Measurements from ENCODE around the gene SPATA13.
"Not testable (repeated sequence)": the region's sequence is repeated elsewhere in the genome, so short reads cannot be mapped to it uniquely, and the experiment has no call there.

Gene SPATA13

GRCh38 chr13:24319641-24320040 is 159.1 kb downstream of the SPATA13 start:
- not testable (repeated sequence) for H3K36me3 Mint-ChIP-seq; H3K4me1 Mint-ChIP-seq; H3K9me3 Mint-ChIP-seq; H3K4me3 Mint-ChIP-seq; ATAC-seq (ENCODE audit: low read depth); DNase-seq (ENCODE audit: low spot score in 2 of 2); H3K27ac Mint-ChIP-seq
- H3K27me3 Mint-ChIP-seq = peaks cover 15% of the 10 kb centered on the region

- H3K27ac Mint-ChIP-seq; H3K4me1 Mint-ChIP-seq; DNase-seq (ENCODE audit: low spot score in 2 of 2); H3K36me3 Mint-ChIP-seq; ATAC-seq (ENCODE audit: low read depth); H3K4me3 Mint-ChIP-seq; H3K9me3 Mint-ChIP-seq: not testable (repeated sequence)
- peaks cover 13% of the 10 kb centered on the region for H3K27me3 Mint-ChIP-seq
Observed at GRCh38 chr13:24321416-24321815, 160.9 kb downstream of the SPATA13 start.

DNA sequence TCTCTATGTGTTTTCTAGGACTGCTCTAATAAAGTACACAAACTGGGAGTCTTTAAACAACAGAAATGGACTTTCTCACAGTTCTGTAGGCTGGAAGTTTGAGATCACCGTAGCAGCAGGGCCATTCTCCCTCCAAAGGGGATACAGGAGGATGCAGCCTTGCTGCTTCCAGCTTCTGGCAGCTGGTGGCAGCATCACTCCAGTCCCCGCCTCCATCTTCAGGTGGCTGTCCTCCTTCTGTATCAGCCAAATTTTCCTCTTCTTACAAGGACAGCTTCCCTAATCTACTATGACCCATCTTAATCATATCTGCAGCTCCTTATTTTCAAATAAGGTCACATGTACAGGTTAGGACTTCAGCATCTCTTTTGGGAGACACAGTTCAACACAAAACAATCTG is 161.9 kb downstream of the SPATA13 start:
- peaks cover 16% of the 10 kb centered on the region for H3K27me3 Mint-ChIP-seq
- not testable (repeated sequence) for H3K36me3 Mint-ChIP-seq; H3K4me1 Mint-ChIP-seq; ATAC-seq (ENCODE audit: low read depth); H3K9me3 Mint-ChIP-seq; H3K4me3 Mint-ChIP-seq; H3K27ac Mint-ChIP-seq; DNase-seq (ENCODE audit: low spot score in 2 of 2)

DNA sequence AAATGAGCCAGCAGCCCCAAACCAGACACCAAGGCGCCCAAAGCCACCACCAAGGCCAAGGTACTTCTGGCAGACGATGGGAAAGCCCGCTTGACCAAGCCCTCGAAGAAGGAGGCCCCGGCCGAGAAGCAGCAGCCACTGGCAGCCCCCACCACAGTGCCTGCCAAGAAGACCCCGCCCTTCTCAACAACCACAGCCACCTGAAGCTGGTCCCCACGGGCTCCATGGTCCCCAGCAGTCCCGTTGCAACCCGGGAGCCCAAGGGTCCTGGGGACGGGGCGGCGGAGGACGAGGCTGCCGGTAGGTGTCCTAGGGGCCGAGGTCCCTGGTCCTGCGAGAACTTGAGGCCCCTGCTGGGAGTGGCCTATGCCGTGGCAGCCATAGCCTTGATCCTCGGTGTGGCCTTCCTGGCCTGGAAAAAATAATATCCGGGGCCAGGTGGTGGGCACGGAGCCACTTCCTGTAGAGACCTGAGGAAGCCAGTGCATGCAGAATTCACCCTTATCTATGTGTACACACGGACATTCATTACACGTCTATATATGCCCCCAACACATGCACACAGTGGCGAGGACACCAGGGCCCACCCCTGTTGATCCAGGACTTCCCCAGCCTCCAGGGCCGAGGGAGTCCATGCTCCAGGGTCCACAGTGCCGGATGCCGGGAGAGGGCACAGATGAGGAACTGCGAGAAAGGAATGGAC is 162.7 kb downstream of the SPATA13 start:
- Mint-ChIP-seq H3K4me1 (peaks cover 9% of the 10 kb centered on the region), H3K4me3 (no peak overlapping the region)

DNA sequence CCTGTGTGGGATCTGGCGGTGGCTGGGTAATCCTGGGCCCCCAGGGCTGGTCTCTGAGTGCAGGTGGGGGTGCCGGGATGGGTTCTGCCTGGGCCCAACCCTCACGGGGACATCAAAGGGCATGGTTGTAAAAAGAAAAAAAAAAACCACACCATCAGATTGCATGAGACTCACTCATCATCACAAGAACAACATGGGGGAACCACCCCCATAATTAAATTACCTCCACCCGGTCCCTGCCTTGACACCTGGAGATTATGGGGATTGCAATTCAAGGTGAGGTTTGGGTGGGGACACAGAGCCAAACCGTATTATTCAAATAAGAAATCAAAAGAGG is 163.2 kb downstream of the SPATA13 start:
- no peak for ATAC-seq (ENCODE audit: low read depth)

More for the DNA sequence above, 162.7 kb downstream of the SPATA13 start:
- no peaks in the 10 kb centered on the region for H3K9me3 Mint-ChIP-seq
- ATAC-seq (ENCODE audit: low read depth) = no peak
- H3K27ac Mint-ChIP-seq = no peak overlapping the region
- H3K36me3 Mint-ChIP-seq = no peaks in the 10 kb centered on the region
- DNase-seq (ENCODE audit: low spot score in 2 of 2) = no peak
- peaks cover 14% of the 10 kb centered on the region for H3K27me3 Mint-ChIP-seq

DNA sequence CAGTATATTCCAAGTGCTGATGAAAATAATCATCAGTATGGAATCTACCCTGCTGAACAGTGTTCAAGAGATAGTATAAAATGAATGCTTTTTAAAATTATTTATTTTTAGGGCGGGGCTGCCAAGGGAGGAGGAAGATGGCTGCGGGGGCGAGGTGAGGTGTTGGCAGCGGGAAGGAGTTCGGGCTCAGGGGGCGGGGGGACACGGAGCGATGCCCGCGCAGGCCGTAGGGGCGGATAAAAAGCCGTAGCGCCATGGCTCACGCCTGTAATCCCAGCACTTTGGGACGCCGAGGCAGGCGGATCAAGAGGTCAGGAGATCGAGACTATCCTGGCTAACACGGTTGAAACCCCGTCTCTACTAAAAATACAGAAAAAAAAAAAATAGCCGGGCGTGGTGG is 167.1 kb downstream of the SPATA13 start:
- not testable (repeated sequence) for H3K4me3 Mint-ChIP-seq; H3K36me3 Mint-ChIP-seq; H3K4me1 Mint-ChIP-seq; H3K27ac Mint-ChIP-seq; H3K9me3 Mint-ChIP-seq; DNase-seq (ENCODE audit: low spot score in 2 of 2); ATAC-seq (ENCODE audit: low read depth)
- H3K27me3 Mint-ChIP-seq = peaks cover 16% of the 10 kb centered on the region

More for the DNA sequence above, 163.2 kb downstream of the SPATA13 start:
- no peak for DNase-seq (ENCODE audit: low spot score in 2 of 2)
- Mint-ChIP-seq H3K27ac (no peak overlapping the region), H3K4me3 (no peak overlapping the region), H3K27me3 (peaks cover 16% of the 10 kb centered on the region), H3K36me3 (no peaks in the 10 kb centered on the region), H3K4me1 (peaks cover 9% of the 10 kb centered on the region), H3K9me3 (no peaks in the 10 kb centered on the region)

- Mint-ChIP-seq H3K9me3 (no peaks in the 10 kb centered on the region), H3K27ac (no peak overlapping the region), H3K27me3 (peaks cover 15% of the 10 kb centered on the region), H3K4me3 (no peak overlapping the region), H3K4me1 (peaks cover 6% of the 10 kb centered on the region), H3K36me3 (no peaks in the 10 kb centered on the region)
- ATAC-seq (ENCODE audit: low read depth) (no peak), DNase-seq (ENCODE audit: low spot score in 2 of 2) (no peak)
Observed at GRCh38 chr13:24328145-24328544, 167.6 kb downstream of the SPATA13 start.

DNA sequence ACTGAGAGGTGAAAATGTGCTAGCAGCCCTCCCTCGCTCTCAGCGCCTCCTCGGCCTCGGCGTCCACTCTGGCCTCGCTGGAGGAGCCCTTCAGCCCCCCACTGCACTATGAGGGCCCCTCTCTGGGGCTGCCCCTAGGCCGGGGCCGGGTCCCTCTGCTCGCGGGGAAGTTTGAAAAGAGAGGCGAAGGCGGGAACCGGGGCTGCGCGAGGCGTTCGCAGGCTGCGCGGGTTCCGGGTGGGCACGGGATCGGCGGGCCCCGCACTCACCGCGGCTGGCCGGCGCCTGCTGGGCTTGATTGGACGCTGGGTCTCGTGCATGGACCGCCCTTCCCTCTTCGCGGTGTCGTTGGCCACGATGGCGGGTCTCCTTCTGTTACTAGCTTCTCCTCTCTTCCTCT is 178.2 kb downstream of the SPATA13 start:
- no peaks in the 10 kb centered on the region for H3K4me1 Mint-ChIP-seq
- DNase-seq (ENCODE audit: low spot score in 2 of 2) (no peak), ATAC-seq (ENCODE audit: low read depth) (no peak)
- H3K27me3 Mint-ChIP-seq = peaks cover 7% of the 10 kb centered on the region
- peaks cover 3% of the 10 kb centered on the region for H3K9me3 Mint-ChIP-seq
- no peak overlapping the region for H3K27ac Mint-ChIP-seq
- peaks cover 3% of the 10 kb centered on the region for H3K36me3 Mint-ChIP-seq
- no peak overlapping the region for H3K4me3 Mint-ChIP-seq

DNA sequence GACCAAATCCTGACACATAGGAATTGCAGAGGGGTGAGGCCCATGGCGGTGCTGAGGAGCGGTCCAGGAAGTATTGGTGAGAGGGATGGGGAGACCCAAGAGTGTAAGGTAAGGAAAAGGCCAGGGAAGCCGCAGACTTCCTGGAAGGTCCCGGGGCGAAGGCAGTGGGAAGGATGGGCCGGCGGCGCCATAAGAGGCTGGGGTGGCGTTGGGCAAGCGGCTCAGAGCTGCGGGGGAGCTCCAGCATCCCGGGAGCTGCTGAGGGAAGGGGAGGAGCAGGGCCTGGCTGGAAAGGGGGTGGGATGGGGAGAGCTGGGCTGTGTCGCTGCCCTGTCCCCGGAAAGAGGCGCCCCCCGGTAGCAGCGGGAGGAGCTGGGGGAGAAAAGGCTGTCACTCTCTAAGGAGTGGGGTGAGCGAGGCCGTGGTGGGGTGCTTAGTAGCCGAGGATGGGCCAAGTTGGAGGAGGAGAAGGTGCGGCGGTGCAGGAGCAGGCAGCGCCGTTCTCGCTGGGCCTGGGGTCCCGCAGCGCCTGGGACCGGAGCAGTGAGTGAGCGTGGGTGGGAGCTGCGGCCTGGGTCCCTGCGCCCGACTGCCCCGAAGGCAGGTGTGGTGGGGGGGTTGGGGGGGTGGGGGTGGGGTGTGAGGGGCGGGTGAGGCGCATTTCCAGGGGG is 179.6 kb downstream of the SPATA13 start:
- Mint-ChIP-seq H3K27me3 (peaks cover 6% of the 10 kb centered on the region), H3K27ac (no peak overlapping the region), H3K36me3 (peaks cover 3% of the 10 kb centered on the region), H3K4me3 (no peak overlapping the region), H3K4me1 (no peaks in the 10 kb centered on the region), H3K9me3 (peaks cover 3% of the 10 kb centered on the region)
- no peak for ATAC-seq (ENCODE audit: low read depth)
- DNase-seq (ENCODE audit: low spot score in 2 of 2) = no peak

DNA sequence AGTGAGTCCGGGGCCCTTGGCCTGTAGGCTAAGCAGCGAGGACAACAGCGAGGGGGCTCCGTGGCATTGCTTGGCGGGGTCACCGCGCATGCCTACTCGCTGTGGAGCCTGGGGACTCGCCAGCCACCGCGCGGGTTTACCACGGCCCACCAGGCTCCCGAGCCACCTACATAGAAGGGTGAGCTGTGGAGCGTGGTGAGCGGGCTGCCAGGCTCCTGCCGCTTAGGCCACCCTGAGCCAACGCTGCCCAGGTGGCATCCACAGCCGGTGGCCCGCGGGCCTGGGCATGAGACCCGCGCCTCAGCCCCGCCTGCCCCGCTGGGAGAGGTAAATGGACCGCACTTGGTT is 180.1 kb downstream of the SPATA13 start:
- H3K4me3 Mint-ChIP-seq = no peak overlapping the region
- peaks cover 3% of the 10 kb centered on the region for H3K9me3 Mint-ChIP-seq
- ATAC-seq (ENCODE audit: low read depth) (no peak), DNase-seq (ENCODE audit: low spot score in 2 of 2) (no peak)
- no peak overlapping the region for H3K27ac Mint-ChIP-seq
- H3K27me3 Mint-ChIP-seq = peaks cover 6% of the 10 kb centered on the region
- H3K4me1 Mint-ChIP-seq = no peaks in the 10 kb centered on the region
- peaks cover 3% of the 10 kb centered on the region for H3K36me3 Mint-ChIP-seq

GRCh38 chr13:24341439-24341838 is 180.9 kb downstream of the SPATA13 start:
- H3K36me3 Mint-ChIP-seq = no peaks in the 10 kb centered on the region
- no peaks in the 10 kb centered on the region for H3K9me3 Mint-ChIP-seq
- ATAC-seq (ENCODE audit: low read depth) = no peak
- H3K27me3 Mint-ChIP-seq = peaks cover 6% of the 10 kb centered on the region
- no peaks in the 10 kb centered on the region for H3K4me1 Mint-ChIP-seq
- H3K27ac Mint-ChIP-seq = no peak overlapping the region
- DNase-seq (ENCODE audit: low spot score in 2 of 2) = no peak
- H3K4me3 Mint-ChIP-seq = no peak overlapping the region

DNA sequence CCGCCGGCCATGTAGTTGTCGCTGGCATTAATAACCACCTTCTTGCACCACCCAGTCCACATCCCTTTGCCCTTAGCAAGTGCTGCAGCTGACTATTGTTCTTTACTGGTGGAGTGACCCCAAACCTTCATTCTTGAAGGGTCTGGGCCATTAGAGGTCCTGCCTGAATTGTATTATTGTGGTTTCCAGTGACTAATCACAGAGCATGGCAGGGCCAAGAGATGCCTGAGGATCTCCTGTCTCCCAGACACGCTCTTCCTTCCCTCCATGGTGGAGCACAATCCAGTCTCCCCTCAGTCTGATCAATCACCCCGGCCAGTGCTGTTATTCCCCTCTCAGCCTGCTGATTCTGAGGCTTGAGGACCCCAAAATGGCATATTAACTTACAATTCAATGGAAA is 187.9 kb downstream of the SPATA13 start:
- Mint-ChIP-seq H3K4me3 (no peak overlapping the region), H3K9me3 (no peaks in the 10 kb centered on the region), H3K36me3 (no peaks in the 10 kb centered on the region)

DNA sequence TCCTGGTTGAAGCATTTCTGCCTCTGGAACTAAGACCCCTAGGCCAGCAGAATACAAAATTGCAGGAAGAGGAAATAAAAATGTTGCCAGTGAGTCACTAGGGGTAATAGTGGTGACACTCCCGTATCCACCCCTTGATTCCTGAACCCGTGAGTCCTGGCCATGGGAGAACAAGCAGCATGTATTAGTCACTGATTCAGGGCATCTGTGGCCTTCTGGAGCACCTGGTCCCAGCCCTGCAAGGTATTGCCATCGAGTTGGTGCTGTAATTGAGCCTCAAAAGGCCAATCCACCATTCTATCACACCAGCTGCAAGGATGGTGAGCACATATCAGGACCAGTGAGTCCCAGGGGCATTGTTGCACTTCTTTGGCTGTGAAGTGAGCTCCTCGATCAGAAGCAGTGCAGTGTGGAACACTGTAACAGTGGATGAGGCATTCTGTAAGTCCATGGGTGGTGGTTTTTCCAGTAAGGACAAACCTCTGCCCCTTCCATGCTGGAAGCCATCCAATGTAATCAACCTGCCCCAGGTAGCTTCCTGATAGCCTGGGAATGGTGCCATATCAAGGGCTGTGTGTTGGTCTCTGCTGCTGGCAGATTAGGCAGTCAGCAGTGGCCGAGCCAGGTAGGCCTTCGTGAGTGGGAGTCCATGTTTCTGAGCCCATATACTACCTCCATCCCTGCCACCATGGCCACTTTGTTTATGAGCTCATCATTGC is 188.4 kb downstream of the SPATA13 start:
- ATAC-seq (ENCODE audit: low read depth) (no peak), DNase-seq (ENCODE audit: low spot score in 2 of 2) (no peak)
- no peaks in the 10 kb centered on the region for H3K36me3 Mint-ChIP-seq
- no peaks in the 10 kb centered on the region for H3K4me1 Mint-ChIP-seq
- H3K9me3 Mint-ChIP-seq = no peaks in the 10 kb centered on the region
- H3K27ac Mint-ChIP-seq = no peak overlapping the region
- no peaks in the 10 kb centered on the region for H3K27me3 Mint-ChIP-seq
- H3K4me3 Mint-ChIP-seq = no peak overlapping the region

More for the DNA sequence above, 187.9 kb downstream of the SPATA13 start:
- DNase-seq (ENCODE audit: low spot score in 2 of 2) = no peak
- H3K27ac Mint-ChIP-seq = no peak overlapping the region
- H3K27me3 Mint-ChIP-seq = no peaks in the 10 kb centered on the region
- ATAC-seq (ENCODE audit: low read depth) = no peak
- no peaks in the 10 kb centered on the region for H3K4me1 Mint-ChIP-seq

- H3K36me3 Mint-ChIP-seq; H3K27me3 Mint-ChIP-seq; H3K9me3 Mint-ChIP-seq; H3K4me1 Mint-ChIP-seq; H3K27ac Mint-ChIP-seq; ATAC-seq (ENCODE audit: low read depth); DNase-seq (ENCODE audit: low spot score in 2 of 2); H3K4me3 Mint-ChIP-seq: not testable (repeated sequence)
Observed at GRCh38 chr13:24349778-24350664, 189.5 kb downstream of the SPATA13 start.
